HG02763 (cell line): ENCODE data around the gene JAK1.
"Not testable (repeated sequence)": the region's sequence is repeated elsewhere in the genome, so short reads cannot be mapped to it uniquely, and the experiment has no call there.

ENCODE experiments used
- ATAC-seq: cut with Tn5 transposase; IDR thresholded peaks from one replicate; pipeline ENCODE4 v1.9.1; 2021; ENCODE audit warnings: mild to moderate bottlenecking, moderate library complexity; ENCODE audit not compliant: unreplicated experiment

JAK1 gene

GRCh38 chr1:64950284-64950809 is 16.0 kb downstream of the JAK1 start:
- ATAC-seq: no peak

- no peak for ATAC-seq
These were observed 17.2 kb downstream of the JAK1 start for GRCh38 chr1:64948905-64949833.

GRCh38 chr1:64948216-64948615 is 18.1 kb downstream of the JAK1 start:
- no peak for ATAC-seq

GRCh38 chr1:64946916-64947315 is 19.4 kb downstream of the JAK1 start:
- no peak for ATAC-seq

GRCh38 chr1:64944913-64945312 is 21.4 kb downstream of the JAK1 start:
- no peak for ATAC-seq

GRCh38 chr1:64942675-64943074 is 23.7 kb downstream of the JAK1 start:
- ATAC-seq: no peak

- ATAC-seq: no peak
These were observed 24.2 kb downstream of the JAK1 start for GRCh38 chr1:64942118-64942517.

- ATAC-seq: no peak
These were observed 24.8 kb downstream of the JAK1 start for GRCh38 chr1:64941461-64942117.

GRCh38 chr1:64940025-64940424 is 26.3 kb downstream of the JAK1 start:
- ATAC-seq: no peak

- no peak for ATAC-seq
These were observed 27.4 kb downstream of the JAK1 start for GRCh38 chr1:64938991-64939390.

GRCh38 chr1:64936956-64937355 is 29.4 kb downstream of the JAK1 start:
- ATAC-seq: no peak

GRCh38 chr1:64935551-64936155 is 30.7 kb downstream of the JAK1 start:
- no peak for ATAC-seq

GRCh38 chr1:64934878-64935275 is 31.5 kb downstream of the JAK1 start:
- no peak for ATAC-seq

- no peak for ATAC-seq
These were observed 32.1 kb downstream of the JAK1 start for GRCh38 chr1:64934115-64934877.

- ATAC-seq: no peak
These were observed 32.9 kb downstream of the JAK1 start for GRCh38 chr1:64933296-64934070.

GRCh38 chr1:64932962-64933295 is 33.4 kb downstream of the JAK1 start:
- no peak for ATAC-seq

- not testable (repeated sequence) for ATAC-seq
These were observed 35.7 kb downstream of the JAK1 start for GRCh38 chr1:64930640-64931039.

- ATAC-seq: no peak
These were observed 37.1 kb downstream of the JAK1 start for GRCh38 chr1:64929221-64929620.

GRCh38 chr1:64928325-64928724 is 38.0 kb downstream of the JAK1 start:
- ATAC-seq: no peak

GRCh38 chr1:64925594-64925993 is 40.8 kb downstream of the JAK1 start:
- no peak for ATAC-seq
